GM23338 (cell line): ENCODE measurements around the gene NPAS2. TPM values are rescaled to one million over a fixed set of nuclear protein-coding genes. Genes with fewer than 3 reads are reported as not detected.

Experiments used
- ATAC-seq: fragments of 200-7000 bp; cut with Tn5 transposase; 3 replicates; pipeline ENCODE4 v1.9.1; 2020
- DNase-seq: peaks from one replicate; pipeline ENCODE4 v3.0.0-alpha.2; 2015; ENCODE audit warnings: low spot score
- H2AFZ ChIP-seq: fragments of 200-600 bp; sonication (generic); 2 replicates; pipeline ENCODE4 v1.8.0; 2016; ENCODE audit warnings: antibody characterized with exemption, mild to moderate bottlenecking, moderate library complexity
- H3F3A ChIP-seq: fragments of 200-600 bp; sonication (generic); replicated peaks from 2 replicates; pipeline ENCODE4 v1.8.0; 2017; ENCODE audit warnings: antibody characterized with exemption, mixed run types, low read depth
- H3K27ac ChIP-seq: fragments of 200-600 bp; sonication (generic); 2 replicates; pipeline ENCODE4 v1.6.1; 2016; ENCODE audit warnings: low read depth
- H3K27me3 ChIP-seq: fragments of 200-600 bp; sonication (generic); 2 replicates; pipeline ENCODE4 v1.8.0; 2016; ENCODE audit warnings: mild to moderate bottlenecking, mixed run types, moderate library complexity; ENCODE audit not compliant: insufficient read depth
- H3K36me3 ChIP-seq: fragments of 200-600 bp; sonication (generic); 2 replicates; pipeline ENCODE4 v1.8.0; 2016; ENCODE audit warnings: mild to moderate bottlenecking; ENCODE audit not compliant: insufficient read depth
- H3K4me1 ChIP-seq: fragments of 200-600 bp; sonication (generic); 2 replicates; pipeline ENCODE4 v1.8.0; 2016; ENCODE audit warnings: mild to moderate bottlenecking, moderate library complexity; ENCODE audit not compliant: insufficient read depth
- H3K4me2 ChIP-seq: fragments of 200-600 bp; sonication (generic); 2 replicates; pipeline ENCODE4 v1.7.1; 2017; ENCODE audit warnings: mixed run types
- H3K4me3 ChIP-seq: fragments of 200-600 bp; sonication (generic); 2 replicates; pipeline ENCODE4 v1.6.1; 2016; ENCODE audit warnings: mixed run types
- H3K79me2 ChIP-seq: fragments of 200-600 bp; sonication (generic); replicated peaks from 2 replicates; pipeline ENCODE4 v1.8.0; 2017; ENCODE audit warnings: mild to moderate bottlenecking; ENCODE audit not compliant: insufficient read depth
- H3K9me2 ChIP-seq: fragments of 200-600 bp; sonication (generic); 2 replicates; pipeline ENCODE4 v1.8.0; 2017; ENCODE audit not compliant: insufficient read depth
- H4K20me1 ChIP-seq: fragments of 200-600 bp; sonication (generic); replicated peaks from 2 replicates; pipeline ENCODE4 v1.8.0; 2017; ENCODE audit warnings: mild to moderate bottlenecking; ENCODE audit not compliant: insufficient read depth
- H3K27ac Mint-ChIP-seq: 2 replicates; pipeline ENCODE4 v1.8.0; 2020; ENCODE audit warnings: inconsistent platforms, mild to moderate bottlenecking, moderate library complexity, mixed read lengths
- H3K27me3 Mint-ChIP-seq: 3 replicates; pipeline ENCODE4 v1.8.0; 2022; ENCODE audit warnings: low read depth, mild to moderate bottlenecking, moderate library complexity, mixed read lengths, inconsistent platforms; ENCODE audit not compliant: insufficient read depth, poor library complexity
- H3K36me3 Mint-ChIP-seq: 3 replicates; pipeline ENCODE4 v1.8.0; 2021; ENCODE audit warnings: low read depth, mild to moderate bottlenecking, inconsistent platforms, moderate library complexity, mixed read lengths
- H3K4me1 Mint-ChIP-seq: 3 replicates; pipeline ENCODE4 v1.8.0; 2020; ENCODE audit warnings: mild to moderate bottlenecking, inconsistent platforms, mixed read lengths
- H3K4me3 Mint-ChIP-seq: 3 replicates; pipeline ENCODE4 v1.8.0; 2021; ENCODE audit warnings: moderate library complexity, mild to moderate bottlenecking, inconsistent platforms, mixed read lengths
- H3K9me3 Mint-ChIP-seq: 3 replicates; pipeline ENCODE4 v1.8.0; 2020; ENCODE audit warnings: moderate library complexity, mild to moderate bottlenecking, inconsistent platforms, mixed read lengths
- CREB1 ChIP-seq: fragments of 250-450 bp; sonication (Bioruptor Pico); IDR thresholded peaks from 2 replicates; pipeline ENCODE4 v1.5.0; 2020; ENCODE audit warnings: low read depth, mild to moderate bottlenecking, moderate library complexity
- CTCF ChIP-seq, 2 experiments: fragments of 200-600 bp in 1 of 2; sonication (generic) in 1 of 2; conservative IDR thresholded peaks; 2 replicates each; pipeline versions ENCODE4 v1.5.1 to v1.6.1; 2016 to 2017; ENCODE audit warnings: antibody characterized with exemption in 2 of 2, low read depth in 2 of 2, mild to moderate bottlenecking in 2 of 2, moderate library complexity in 1 of 2
- ETS1 ChIP-seq: IDR thresholded peaks from 2 replicates; pipeline ENCODE4 v1.6.1; 2016; ENCODE audit warnings: antibody characterized with exemption
- EZH2 ChIP-seq: fragments of 200-600 bp; sonication (generic); IDR thresholded peaks from one replicate; pipeline ENCODE4 v1.8.0; 2017; ENCODE audit warnings: antibody characterized with exemption, mild to moderate bottlenecking, low read depth; ENCODE audit not compliant: unreplicated experiment
- EZH2phosphoT487 ChIP-seq: fragments of 200-600 bp; sonication (generic); IDR thresholded peaks from one replicate; pipeline ENCODE4 v1.8.1; 2018; ENCODE audit warnings: antibody characterized with exemption; ENCODE audit not compliant: unreplicated experiment
- JUNB ChIP-seq: IDR thresholded peaks from one replicate; pipeline ENCODE4 v1.6.1; 2016; ENCODE audit warnings: antibody characterized with exemption; ENCODE audit not compliant: unreplicated experiment
- NANOG ChIP-seq: IDR thresholded peaks from 2 replicates; pipeline ENCODE4 v1.6.1; 2016; ENCODE audit warnings: antibody characterized with exemption, borderline replicate concordance
- POLR2AphosphoS5 ChIP-seq: IDR thresholded peaks from 2 replicates; pipeline ENCODE4 v1.6.1; 2016; ENCODE audit warnings: antibody characterized with exemption, low read depth
- REST ChIP-seq: IDR thresholded peaks from one replicate; pipeline ENCODE4 v1.6.1; 2018; ENCODE audit warnings: antibody characterized with exemption; ENCODE audit not compliant: unreplicated experiment
- STAT1 ChIP-seq: IDR thresholded peaks from one replicate; pipeline ENCODE4 v1.6.1; 2016; ENCODE audit warnings: antibody characterized with exemption; ENCODE audit not compliant: unreplicated experiment
- ZNF114 ChIP-seq: fragments of 250-450 bp; sonication (Bioruptor Pico); IDR thresholded peaks from 2 replicates; pipeline ENCODE4 v1.5.0; 2020; ENCODE audit warnings: mild to moderate bottlenecking, moderate library complexity
- ZNF331 ChIP-seq: fragments of 250-450 bp; sonication (Bioruptor Pico); IDR thresholded peaks from 2 replicates; pipeline ENCODE4 v1.5.0; 2020; ENCODE audit warnings: low read depth, mild to moderate bottlenecking, moderate library complexity
- ZNF462 ChIP-seq: fragments of 250-450 bp; sonication (Bioruptor Pico); IDR thresholded peaks from 2 replicates; pipeline ENCODE4 v1.5.0; 2020; ENCODE audit warnings: mild to moderate bottlenecking, moderate library complexity
- polyA plus RNA-seq: library from polyadenylated mRNA; unstranded; fragments of >200 nt; fragmentation: Nextera tagmentation; extraction: Ambion mirVana; gene quantifications from 2 replicates; pipeline ENCODE4 v1.2.1, GENCODE V29; 2016
- total RNA-seq: library from RNA; depleted of rRNA; stranded (reverse); fragments of >200 nt; shearing (Covaris generic); gene quantifications from 2 replicates; pipeline ENCODE4 v1.2.3, GENCODE V29; 2014

The NPAS2 gene
- total and polyA plus RNA-seq, 2 experiments from 2014 or later = 0.56 to 1.1 TPM

- Histone ChIP-seq H3K36me3 (no peaks in the 10 kb centered on the region), H3K9me2 (no peaks in the 10 kb centered on the region), H3K4me2 (no peak overlapping the region), H3K27ac (no peak overlapping the region), H3F3A (no peaks in the 10 kb centered on the region), H3K27me3 (peaks cover 41% of the 10 kb centered on the region), H3K79me2 (no peaks in the 10 kb centered on the region), H2AFZ (no peak overlapping the region), H3K4me3 (no peak overlapping the region), H4K20me1 (no peaks in the 10 kb centered on the region; the same call in 1 of the 2 replicates), H3K4me1 (peaks cover 15% of the 10 kb centered on the region)
- Mint-ChIP-seq H3K4me1 (peaks cover 26% of the 10 kb centered on the region), H3K4me3 (no peak overlapping the region), H3K36me3 (no peaks in the 10 kb centered on the region; the same call in 2 of the 3 replicates), H3K27ac (no peak overlapping the region), H3K27me3 (peaks cover 34% of the 10 kb centered on the region), H3K9me3 (peaks cover 9% of the 10 kb centered on the region; the same call in 2 of the 3 replicates)
- TF ChIP-seq REST = no peak
- TF ChIP-seq POLR2AphosphoS5 = no peak
- no peak for TF ChIP-seq CREB1
- no peak for TF ChIP-seq NANOG
- no peak for TF ChIP-seq ZNF114 (CRISPR knock-in tag)
- TF ChIP-seq ZNF462 (CRISPR knock-in tag) = no peak
- no peak for TF ChIP-seq CTCF (conservative IDR thresholded peaks at IDR 0.05; ENCODE audit: low read depth in 2 of 2)
- TF ChIP-seq ZNF331 (CRISPR knock-in tag) = no peak
- TF ChIP-seq JUNB = no peak
- no peak for TF ChIP-seq EZH2
- no peak for TF ChIP-seq EZH2phosphoT487
- TF ChIP-seq ETS1 = no peak
- TF ChIP-seq STAT1 = no peak
- no peak for DNase-seq
- ATAC-seq = no peak
Measured at GRCh38 chr2:100823665-100824438, 3.9 kb downstream of the NPAS2 start.
